22Rv1 (cell line): ENCODE results near the gene SERINC2.
"Not testable (repeated sequence)": the region's sequence is repeated elsewhere in the genome, so short reads cannot be mapped to it uniquely, and the experiment has no call there.

ENCODE experiments used
- ZFX ChIP-seq: fragments of 450-650 bp; IDR thresholded peaks from 2 replicates; pipeline ENCODE4 v1.6.1; 2017; ENCODE audit warnings: antibody characterized with exemption, borderline replicate concordance
- TF ChIP-seq, protein P1 (sequence below): fragments of 450-650 bp; IDR thresholded peaks from 2 replicates; pipeline ENCODE4 v1.5.1; 2017; ENCODE audit warnings: mild to moderate bottlenecking

DNA sequence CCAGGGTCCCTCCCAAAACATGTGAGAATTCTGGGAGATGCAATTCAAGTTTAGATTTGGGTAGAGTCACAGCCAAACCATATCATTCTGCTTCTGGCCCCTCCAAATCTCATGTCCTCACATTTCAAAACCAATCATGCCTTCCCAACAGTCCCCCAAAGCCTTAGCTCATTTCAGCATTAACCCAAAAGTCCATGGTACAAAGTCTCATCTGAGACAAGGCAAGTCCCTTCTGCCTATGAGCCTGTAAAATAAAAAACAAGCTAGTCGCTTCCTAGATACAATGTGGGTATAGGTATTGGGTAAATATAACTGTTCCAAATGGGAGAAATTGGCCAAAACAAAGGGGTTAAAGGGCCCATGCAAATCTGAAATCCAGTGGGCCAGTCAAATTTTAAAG is 59.7 kb downstream of the SERINC2 start:
- TF ChIP-seq, protein P1, sequence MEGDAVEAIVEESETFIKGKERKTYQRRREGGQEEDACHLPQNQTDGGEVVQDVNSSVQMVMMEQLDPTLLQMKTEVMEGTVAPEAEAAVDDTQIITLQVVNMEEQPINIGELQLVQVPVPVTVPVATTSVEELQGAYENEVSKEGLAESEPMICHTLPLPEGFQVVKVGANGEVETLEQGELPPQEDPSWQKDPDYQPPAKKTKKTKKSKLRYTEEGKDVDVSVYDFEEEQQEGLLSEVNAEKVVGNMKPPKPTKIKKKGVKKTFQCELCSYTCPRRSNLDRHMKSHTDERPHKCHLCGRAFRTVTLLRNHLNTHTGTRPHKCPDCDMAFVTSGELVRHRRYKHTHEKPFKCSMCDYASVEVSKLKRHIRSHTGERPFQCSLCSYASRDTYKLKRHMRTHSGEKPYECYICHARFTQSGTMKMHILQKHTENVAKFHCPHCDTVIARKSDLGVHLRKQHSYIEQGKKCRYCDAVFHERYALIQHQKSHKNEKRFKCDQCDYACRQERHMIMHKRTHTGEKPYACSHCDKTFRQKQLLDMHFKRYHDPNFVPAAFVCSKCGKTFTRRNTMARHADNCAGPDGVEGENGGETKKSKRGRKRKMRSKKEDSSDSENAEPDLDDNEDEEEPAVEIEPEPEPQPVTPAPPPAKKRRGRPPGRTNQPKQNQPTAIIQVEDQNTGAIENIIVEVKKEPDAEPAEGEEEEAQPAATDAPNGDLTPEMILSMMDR, result not testable (repeated sequence)
- TF ChIP-seq ZFX, result not testable (repeated sequence)
